Osteoblast (primary cell): ENCODE data around the gene GPC5. TPM values are rescaled to one million over a fixed set of nuclear protein-coding genes. Genes with fewer than 3 reads are reported as not detected.

Experiments used
- DNase-seq: peaks from one replicate; pipeline ENCODE4 v3.0.0; 2011; ENCODE audit warnings: low spot score, mixed read lengths; ENCODE audit not compliant: insufficient read length; ENCODE audit errors: missing footprints
- H2AFZ ChIP-seq: 2 replicates; pipeline ENCODE4 v1.6.0; 2011; ENCODE audit warnings: mild to moderate bottlenecking, low read length
- H3K27ac ChIP-seq: 2 replicates; pipeline ENCODE4 v1.5.1; 2011; ENCODE audit warnings: mild to moderate bottlenecking, low read depth, low read length, moderate library complexity
- H3K27me3 ChIP-seq: 2 replicates; pipeline ENCODE4 v1.6.0; 2012; ENCODE audit warnings: mild to moderate bottlenecking, control low read depth, inconsistent platforms, low read length, moderate library complexity; ENCODE audit not compliant: insufficient read depth
- H3K36me3 ChIP-seq: 2 replicates; pipeline ENCODE4 v1.5.1; 2011; ENCODE audit warnings: mild to moderate bottlenecking, low read length, control low read depth, moderate library complexity; ENCODE audit not compliant: insufficient read depth
- H3K4me1 ChIP-seq: 2 replicates; pipeline ENCODE4 v1.5.1; 2011; ENCODE audit warnings: mild to moderate bottlenecking, low read length, control low read depth, moderate library complexity; ENCODE audit not compliant: insufficient read depth
- H3K4me2 ChIP-seq: 2 replicates; pipeline ENCODE4 v1.6.0; 2011; ENCODE audit warnings: mild to moderate bottlenecking, low read length; ENCODE audit not compliant: insufficient read depth
- H3K4me3 ChIP-seq: fragments of 200-600 bp; sonication (generic); 3 replicates; pipeline ENCODE4 v1.5.1; 2012; ENCODE audit warnings: mild to moderate bottlenecking, low read length, inconsistent platforms; ENCODE audit not compliant: insufficient read depth
- H3K79me2 ChIP-seq: 2 replicates; pipeline ENCODE4 v1.6.0; 2012; ENCODE audit warnings: mild to moderate bottlenecking, low read length, control low read depth, inconsistent platforms; ENCODE audit not compliant: insufficient read depth
- H3K9me3 ChIP-seq: 2 replicates; pipeline ENCODE4 v1.5.1; 2011; ENCODE audit warnings: low read depth, low read length, control low read depth
- H4K20me1 ChIP-seq: 2 replicates; pipeline ENCODE4 v1.6.0; 2012; ENCODE audit warnings: mild to moderate bottlenecking, low read length, control low read depth; ENCODE audit not compliant: insufficient read depth
- CTCF ChIP-seq: IDR thresholded peaks from 2 replicates; pipeline ENCODE4 v1.5.1; 2011; ENCODE audit warnings: mild to moderate bottlenecking, low read depth, low read length, moderate library complexity; ENCODE audit errors: extremely low read depth
- total RNA-seq: library from RNA; depleted of rRNA; stranded (reverse); fragments of >200 nt; gene quantifications from 2 replicates; pipeline ENCODE4 v1.2.3, GENCODE V29; 2012

GPC5 gene
- total RNA-seq, 1 donor, result 0.36 TPM

DNA sequence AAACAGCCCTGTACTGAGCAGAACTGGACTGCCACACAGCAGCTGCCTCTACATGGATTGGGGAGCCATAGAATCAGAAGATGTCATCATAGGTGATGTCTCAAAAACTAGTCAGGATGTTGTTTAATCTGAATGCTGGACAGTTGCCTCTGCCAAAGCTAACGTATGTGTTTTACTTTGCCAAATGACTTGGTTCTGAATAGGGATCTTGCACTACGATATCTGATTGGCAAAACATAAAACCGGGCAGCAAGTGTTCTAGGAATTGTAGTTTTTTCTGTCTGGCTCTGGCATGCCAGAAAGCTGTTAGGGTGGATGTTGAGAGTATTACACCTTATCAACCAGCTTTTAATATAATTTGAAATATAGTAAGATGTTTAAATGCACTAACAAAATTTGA is 645.9 kb downstream of the GPC5 start:
- no peak overlapping the region for H2AFZ ChIP-seq
- H3K4me1 ChIP-seq, result no peaks in the 10 kb centered on the region
- H4K20me1 ChIP-seq, result no peaks in the 10 kb centered on the region
- no peaks in the 10 kb centered on the region for H3K36me3 ChIP-seq
- no peaks in the 10 kb centered on the region for H3K27me3 ChIP-seq
- H3K4me2 ChIP-seq, result no peak overlapping the region
- H3K79me2 ChIP-seq, result no peaks in the 10 kb centered on the region
- no peak overlapping the region for H3K4me3 ChIP-seq
- TF ChIP-seq CTCF, result no peak
- H3K9me3 ChIP-seq, result peaks cover 3% of the 10 kb centered on the region
- H3K27ac ChIP-seq, result no peak overlapping the region
- DNase-seq, result no peak

GRCh38 chr13:92054389-92054788 is 656.0 kb downstream of the GPC5 start:
- no peak overlapping the region for H3K4me2 ChIP-seq
- H3K27me3 ChIP-seq, result no peaks in the 10 kb centered on the region
- H4K20me1 ChIP-seq, result no peaks in the 10 kb centered on the region
- no peaks in the 10 kb centered on the region for H3K36me3 ChIP-seq
- no peaks in the 10 kb centered on the region for H3K79me2 ChIP-seq
- H3K27ac ChIP-seq, result no peak overlapping the region
- no peak overlapping the region for H2AFZ ChIP-seq
- no peak for TF ChIP-seq CTCF
- DNase-seq, result no peak
- no peak overlapping the region for H3K4me3 ChIP-seq
- no peaks in the 10 kb centered on the region for H3K4me1 ChIP-seq
- no peaks in the 10 kb centered on the region for H3K9me3 ChIP-seq

- no peaks in the 10 kb centered on the region for H3K9me3 ChIP-seq
- no peak overlapping the region for H3K27ac ChIP-seq
- no peaks in the 10 kb centered on the region for H3K79me2 ChIP-seq
- DNase-seq, result no peak
- no peaks in the 10 kb centered on the region for H3K27me3 ChIP-seq
- no peaks in the 10 kb centered on the region for H3K4me1 ChIP-seq
- H4K20me1 ChIP-seq, result no peaks in the 10 kb centered on the region
- H3K4me3 ChIP-seq, result no peak overlapping the region
- no peak overlapping the region for H3K4me2 ChIP-seq
- TF ChIP-seq CTCF, result no peak
- H2AFZ ChIP-seq, result no peak overlapping the region
- H3K36me3 ChIP-seq, result no peaks in the 10 kb centered on the region
Measured at GRCh38 chr13:92074658-92075057, 676.2 kb downstream of the GPC5 start.

DNA sequence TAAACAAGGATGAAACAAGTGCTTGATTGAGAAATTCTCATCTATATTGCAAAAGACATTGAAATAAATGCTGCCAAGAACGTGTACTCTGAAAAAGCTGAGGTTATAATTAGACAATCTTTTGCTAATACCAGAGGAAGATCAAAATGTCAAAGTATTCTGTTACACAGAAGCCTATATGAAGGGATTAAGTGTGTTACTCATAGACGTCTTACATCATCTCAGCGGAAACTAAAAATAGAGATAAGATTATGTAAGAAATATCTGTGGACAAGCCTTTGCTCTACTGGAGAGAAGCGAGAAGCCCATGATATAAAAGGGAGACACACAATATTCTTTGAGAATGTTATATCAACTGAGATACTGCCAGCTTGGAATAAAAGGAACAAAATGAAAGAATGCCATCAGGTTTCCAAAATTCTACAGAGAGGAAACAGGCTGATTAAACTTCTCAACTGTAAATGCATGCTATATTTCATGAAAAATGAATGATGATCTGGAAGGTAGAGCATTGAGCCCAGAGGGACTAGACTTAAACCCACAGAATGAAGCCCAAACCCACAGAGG is 699.0 kb downstream of the GPC5 start:
- no peak overlapping the region for H2AFZ ChIP-seq
- H3K4me1 ChIP-seq, result no peaks in the 10 kb centered on the region
- no peaks in the 10 kb centered on the region for H3K79me2 ChIP-seq
- DNase-seq, result no peak
- H3K36me3 ChIP-seq, result no peaks in the 10 kb centered on the region
- H3K27ac ChIP-seq, result no peak overlapping the region
- no peaks in the 10 kb centered on the region for H4K20me1 ChIP-seq
- H3K4me2 ChIP-seq, result no peak overlapping the region
- TF ChIP-seq CTCF, result no peak
- H3K27me3 ChIP-seq, result no peaks in the 10 kb centered on the region
- H3K9me3 ChIP-seq, result no peaks in the 10 kb centered on the region
- H3K4me3 ChIP-seq, result no peak overlapping the region
